Hippocampal formation (tissue), 2 donors: Measurements from ENCODE around the gene KAZN.
A peak's percentile ranks its signal among the peaks of the same experiment; 100 is the strongest.
"Not testable (repeated sequence)": the region's sequence is repeated elsewhere in the genome, so short reads cannot be mapped to it uniquely, and the experiment has no call there.

ENCODE experiments used
- DNase-seq, 2 donors: peaks; one replicate each; lab custom pipeline; 2025; lab: John Stamatoyannopoulos, UW

The KAZN gene

GRCh38 chr1:14598498-14599182 is at the start of gene KAZN:
TSS of gene KAZN (plus strand) at chr1:14598685.
- DNase-seq, result no peak

GRCh38 chr1:14549897-14550620 is 48.4 kb upstream of the KAZN start:
- DNase-seq, result no peak

- DNase-seq, result no peak
Measured at GRCh38 chr1:14551386-14551785, 47.1 kb upstream of the KAZN start.

GRCh38 chr1:14552246-14552965 is 46.1 kb upstream of the KAZN start:
- DNase-seq, result peak in 1 of 2 donors; percentile 21

- no peak for DNase-seq
Measured at GRCh38 chr1:14553711-14554110, 44.8 kb upstream of the KAZN start.

GRCh38 chr1:14555091-14555490 is 43.4 kb upstream of the KAZN start:
- no peak for DNase-seq

GRCh38 chr1:14561014-14561693 is 37.3 kb upstream of the KAZN start:
- no peak for DNase-seq

- DNase-seq, result no peak
Measured at GRCh38 chr1:14565090-14565489, 33.4 kb upstream of the KAZN start.

GRCh38 chr1:14567056-14567455 is 31.4 kb upstream of the KAZN start:
- no peak for DNase-seq

GRCh38 chr1:14567903-14568302 is 30.6 kb upstream of the KAZN start:
- no peak for DNase-seq

- DNase-seq, result no peak
Measured at GRCh38 chr1:14568716-14569355, 29.6 kb upstream of the KAZN start.

- no peak for DNase-seq
Measured at GRCh38 chr1:14570514-14570913, 28.0 kb upstream of the KAZN start.

GRCh38 chr1:14571810-14572767 is 26.4 kb upstream of the KAZN start:
- peak in 1 of 2 donors; percentile 9 for DNase-seq

GRCh38 chr1:14572861-14573260 is 25.6 kb upstream of the KAZN start:
- no peak for DNase-seq

GRCh38 chr1:14576155-14576554 is 22.3 kb upstream of the KAZN start:
- DNase-seq, result no peak

- no peak for DNase-seq
Measured at GRCh38 chr1:14577261-14577660, 21.2 kb upstream of the KAZN start.

GRCh38 chr1:14578156-14578555 is 20.3 kb upstream of the KAZN start:
- DNase-seq, result no peak

GRCh38 chr1:14580295-14580694 is 18.2 kb upstream of the KAZN start:
- DNase-seq, result not testable (repeated sequence)

- DNase-seq, result no peak
Measured at GRCh38 chr1:14580986-14581385, 17.5 kb upstream of the KAZN start.

- no peak for DNase-seq
Measured at GRCh38 chr1:14583788-14584187, 14.7 kb upstream of the KAZN start.

GRCh38 chr1:14585728-14586127 is 12.8 kb upstream of the KAZN start:
- DNase-seq, result no peak
